HEK293 (cell line): ENCODE measurements around the gene ZSWIM4.

ENCODE experiments used
- BCL11A ChIP-seq: fragments of 450-650 bp; formaldehyde crosslinking; IDR thresholded peaks from 2 replicates; pipeline ENCODE4 v1.5.1; 2016; ENCODE audit warnings: low read depth, missing biosample characterization, missing genetic modification characterization
- MYNN ChIP-seq: fragments of 450-650 bp; formaldehyde crosslinking; IDR thresholded peaks from 2 replicates; pipeline ENCODE4 v1.5.1; 2016; ENCODE audit warnings: missing biosample characterization, missing genetic modification characterization, borderline replicate concordance
- TRIM28 ChIP-seq: IDR thresholded peaks from 2 replicates; pipeline ENCODE4 v1.6.1; 2011; ENCODE audit warnings: low read length, control low read depth, borderline replicate concordance
- ZBTB8A ChIP-seq: fragments of 450-650 bp; formaldehyde crosslinking; IDR thresholded peaks from 2 replicates; pipeline ENCODE4 v1.5.1; 2016; ENCODE audit warnings: missing biosample characterization, missing genetic modification characterization
- ZNF10 ChIP-seq: fragments of 450-650 bp; formaldehyde crosslinking; IDR thresholded peaks from 2 replicates; pipeline ENCODE4 v1.5.1; 2017; ENCODE audit warnings: missing biosample characterization, missing genetic modification characterization
- ZNF146 ChIP-seq: fragments of 450-650 bp; formaldehyde crosslinking; IDR thresholded peaks from 2 replicates; pipeline ENCODE4 v1.5.1; 2016; ENCODE audit warnings: missing biosample characterization, missing genetic modification characterization
- ZNF202 ChIP-seq: fragments of 450-650 bp; formaldehyde crosslinking; IDR thresholded peaks from 2 replicates; pipeline ENCODE4 v1.5.1; 2016; ENCODE audit warnings: missing biosample characterization, missing genetic modification characterization, borderline replicate concordance
- ZNF248 ChIP-seq: fragments of 450-650 bp; formaldehyde crosslinking; IDR thresholded peaks from 2 replicates; pipeline ENCODE4 v1.5.1; 2017; ENCODE audit warnings: missing biosample characterization, missing genetic modification characterization
- ZNF311 ChIP-seq: fragments of 450-650 bp; formaldehyde crosslinking; IDR thresholded peaks from 2 replicates; pipeline ENCODE4 v1.5.1; 2017; ENCODE audit warnings: missing biosample characterization, missing genetic modification characterization, borderline replicate concordance
- ZNF48 ChIP-seq: fragments of 450-650 bp; formaldehyde crosslinking; IDR thresholded peaks from 2 replicates; pipeline ENCODE4 v1.5.1; 2016; ENCODE audit warnings: missing biosample characterization, missing genetic modification characterization
- ZNF555 ChIP-seq: fragments of 450-650 bp; formaldehyde crosslinking; conservative IDR thresholded peaks from 2 replicates; pipeline ENCODE4 v1.5.1; 2017; ENCODE audit warnings: missing biosample characterization, mild to moderate bottlenecking, missing genetic modification characterization, inconsistent platforms
- ZNF571 ChIP-seq: fragments of 450-650 bp; formaldehyde crosslinking; IDR thresholded peaks from 2 replicates; pipeline ENCODE4 v1.5.0; 2017; ENCODE audit warnings: missing biosample characterization, missing genetic modification characterization
- ZNF596 ChIP-seq: fragments of 450-650 bp; IDR thresholded peaks from 2 replicates; pipeline ENCODE4 v1.5.0; 2018; ENCODE audit warnings: missing biosample characterization, mild to moderate bottlenecking, missing genetic modification characterization, moderate library complexity
- ZNF621 ChIP-seq: fragments of 450-650 bp; formaldehyde crosslinking; IDR thresholded peaks from 2 replicates; pipeline ENCODE4 v1.5.1; 2017; ENCODE audit warnings: missing biosample characterization, missing genetic modification characterization
- ZNF747 ChIP-seq: fragments of 450-650 bp; formaldehyde crosslinking; IDR thresholded peaks from 2 replicates; pipeline ENCODE4 v1.5.1; 2016; ENCODE audit warnings: missing biosample characterization, missing genetic modification characterization
- TF ChIP-seq, protein P1 (sequence below): fragments of 450-650 bp; formaldehyde crosslinking; IDR thresholded peaks from 2 replicates; pipeline ENCODE4 v1.5.1; 2016; ENCODE audit warnings: missing biosample characterization, missing genetic modification characterization
- TF ChIP-seq, protein P2 (sequence below): fragments of 450-650 bp; formaldehyde crosslinking; IDR thresholded peaks from 2 replicates; pipeline ENCODE4 v1.5.1; 2016; ENCODE audit warnings: missing biosample characterization, missing genetic modification characterization
- TF ChIP-seq, protein P3 (sequence below): fragments of 450-650 bp; formaldehyde crosslinking; IDR thresholded peaks from 2 replicates; pipeline ENCODE4 v1.5.1; 2016; ENCODE audit warnings: missing biosample characterization, missing genetic modification characterization
- TF ChIP-seq, protein P4 (sequence below): sonication (generic); formaldehyde crosslinking; IDR thresholded peaks from 2 replicates; pipeline ENCODE4 v1.8.1; 2022; ENCODE audit warnings: mild to moderate bottlenecking, moderate library complexity, missing genetic modification reagents
- TF ChIP-seq, protein P5 (sequence below): fragments of 450-650 bp; formaldehyde crosslinking; IDR thresholded peaks from 2 replicates; pipeline ENCODE4 v1.5.1; 2016; ENCODE audit warnings: missing biosample characterization, missing genetic modification characterization

The ZSWIM4 gene

DNA sequence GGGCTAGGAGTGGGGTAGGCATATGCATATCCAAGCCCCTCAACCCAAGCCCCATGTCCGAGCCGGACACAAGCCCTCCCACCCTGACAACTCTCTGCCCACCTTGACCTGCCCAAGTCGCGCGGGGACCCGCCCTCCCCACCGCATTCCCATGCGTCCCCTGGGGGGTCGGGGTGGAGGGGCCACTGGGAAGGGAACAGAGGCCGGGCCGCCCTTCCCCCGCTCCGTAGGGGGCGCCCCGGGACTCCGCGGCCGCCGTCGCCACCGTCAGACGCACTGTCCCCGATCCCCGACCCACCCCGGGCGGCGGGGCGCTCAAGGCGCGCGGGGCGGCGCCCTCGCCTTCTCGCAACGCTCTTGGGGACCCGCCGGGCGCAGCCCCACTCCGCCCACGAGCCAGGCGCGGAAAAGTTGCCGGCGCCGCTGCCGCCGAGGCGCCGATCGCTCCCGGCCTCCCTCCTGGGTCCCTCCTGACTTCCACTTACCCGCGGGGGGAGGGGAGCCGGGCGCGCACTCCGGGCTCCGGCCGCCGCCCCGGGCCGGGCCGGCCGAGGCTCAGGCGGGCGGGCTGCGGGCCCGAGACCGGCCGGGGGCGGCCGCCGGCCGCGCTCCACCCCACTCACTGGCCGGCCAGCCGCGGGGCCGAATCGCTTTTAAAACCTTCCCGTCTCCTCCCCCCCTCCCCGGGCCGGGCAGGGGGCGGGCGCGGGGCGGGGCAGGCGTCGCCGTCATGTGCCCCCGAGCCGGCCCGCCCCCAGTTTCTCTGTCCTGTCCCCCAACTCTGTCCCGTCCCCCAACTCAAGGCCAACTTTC lies 47.3 kb downstream of the ZSWIM4 start (continued):
- TF ChIP-seq, protein P1, sequence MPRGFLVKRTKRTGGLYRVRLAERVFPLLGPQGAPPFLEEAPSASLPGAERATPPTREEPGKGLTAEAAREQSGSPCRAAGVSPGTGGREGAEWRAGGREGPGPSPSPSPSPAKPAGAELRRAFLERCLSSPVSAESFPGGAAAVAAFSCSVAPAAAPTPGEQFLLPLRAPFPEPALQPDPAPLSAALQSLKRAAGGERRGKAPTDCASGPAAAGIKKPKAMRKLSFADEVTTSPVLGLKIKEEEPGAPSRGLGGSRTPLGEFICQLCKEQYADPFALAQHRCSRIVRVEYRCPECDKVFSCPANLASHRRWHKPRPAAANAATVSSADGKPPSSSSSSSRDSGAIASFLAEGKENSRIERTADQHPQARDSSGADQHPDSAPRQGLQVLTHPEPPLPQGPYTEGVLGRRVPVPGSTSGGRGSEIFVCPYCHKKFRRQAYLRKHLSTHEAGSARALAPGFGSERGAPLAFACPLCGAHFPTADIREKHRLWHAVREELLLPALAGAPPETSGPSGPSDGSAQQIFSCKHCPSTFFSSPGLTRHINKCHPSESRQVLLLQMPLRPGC (tag by site-specific recombination) = 0 out of 2 replicates have a peak, but pooled peaks have one; percentile 23
- TF ChIP-seq ZNF248 (tag by site-specific recombination) = no peak
- TF ChIP-seq, protein P2, sequence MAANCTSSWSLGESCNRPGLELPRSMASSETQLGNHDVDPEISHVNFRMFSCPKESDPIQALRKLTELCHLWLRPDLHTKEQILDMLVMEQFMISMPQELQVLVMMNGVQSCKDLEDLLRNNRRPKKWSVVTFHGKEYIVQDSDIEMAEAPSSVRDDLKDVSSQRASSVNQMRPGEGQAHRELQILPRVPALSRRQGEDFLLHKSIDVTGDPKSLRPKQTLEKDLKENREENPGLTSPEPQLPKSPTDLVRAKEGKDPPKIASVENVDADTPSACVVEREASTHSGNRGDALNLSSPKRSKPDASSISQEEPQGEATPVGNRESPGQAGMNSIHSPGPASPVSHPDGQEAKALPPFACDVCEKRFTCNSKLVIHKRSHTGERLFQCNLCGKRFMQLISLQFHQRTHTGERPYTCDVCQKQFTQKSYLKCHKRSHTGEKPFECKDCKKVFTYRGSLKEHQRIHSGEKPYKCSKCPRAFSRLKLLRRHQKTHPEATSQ (tag by site-specific recombination) = no peak
- TF ChIP-seq ZNF146 (tag by site-specific recombination) = no peak
- TF ChIP-seq BCL11A = no peak
- TF ChIP-seq ZNF10 = no peak
- TF ChIP-seq ZNF621 = no peak
- TF ChIP-seq ZNF48 (tag by site-specific recombination) = no peak
- TF ChIP-seq TRIM28 = no peak
- TF ChIP-seq MYNN = no peak
- no peak for TF ChIP-seq ZNF555 (tag by site-specific recombination)
- TF ChIP-seq, protein P3, sequence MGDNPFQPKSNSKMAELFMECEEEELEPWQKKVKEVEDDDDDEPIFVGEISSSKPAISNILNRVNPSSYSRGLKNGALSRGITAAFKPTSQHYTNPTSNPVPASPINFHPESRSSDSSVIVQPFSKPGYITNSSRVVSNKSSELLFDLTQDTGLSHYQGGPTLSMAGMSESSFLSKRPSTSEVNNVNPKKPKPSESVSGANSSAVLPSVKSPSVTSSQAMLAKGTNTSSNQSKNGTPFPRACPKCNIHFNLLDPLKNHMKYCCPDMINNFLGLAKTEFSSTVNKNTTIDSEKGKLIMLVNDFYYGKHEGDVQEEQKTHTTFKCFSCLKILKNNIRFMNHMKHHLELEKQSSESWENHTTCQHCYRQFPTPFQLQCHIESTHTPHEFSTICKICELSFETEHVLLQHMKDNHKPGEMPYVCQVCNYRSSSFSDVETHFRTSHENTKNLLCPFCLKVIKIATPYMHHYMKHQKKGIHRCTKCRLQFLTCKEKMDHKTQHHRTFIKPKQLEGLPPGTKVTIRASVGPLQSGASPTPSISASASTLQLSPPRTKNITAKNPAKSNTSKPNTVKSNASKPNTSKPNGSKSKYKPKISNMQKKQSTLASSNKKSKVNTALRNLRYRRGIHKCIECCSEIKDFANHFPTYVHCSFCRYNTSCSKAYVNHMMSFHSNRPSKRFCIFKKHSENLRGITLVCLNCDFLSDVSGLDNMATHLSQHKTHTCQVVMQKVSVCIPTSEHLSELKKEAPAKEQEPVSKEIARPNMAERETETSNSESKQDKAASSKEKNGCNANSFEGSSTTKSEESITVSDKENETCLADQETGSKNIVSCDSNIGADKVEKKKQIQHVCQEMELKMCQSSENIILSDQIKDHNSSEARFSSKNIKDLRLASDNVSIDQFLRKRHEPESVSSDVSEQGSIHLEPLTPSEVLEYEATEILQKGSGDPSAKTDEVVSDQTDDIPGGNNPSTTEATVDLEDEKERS (tag by site-specific recombination) = no peak
- no peak for TF ChIP-seq ZNF596 (tag by site-specific recombination)
- TF ChIP-seq ZBTB8A (tag by site-specific recombination) = peak; percentile 78
- no peak for TF ChIP-seq ZNF311 (tag by site-specific recombination)
- TF ChIP-seq, protein P4, sequence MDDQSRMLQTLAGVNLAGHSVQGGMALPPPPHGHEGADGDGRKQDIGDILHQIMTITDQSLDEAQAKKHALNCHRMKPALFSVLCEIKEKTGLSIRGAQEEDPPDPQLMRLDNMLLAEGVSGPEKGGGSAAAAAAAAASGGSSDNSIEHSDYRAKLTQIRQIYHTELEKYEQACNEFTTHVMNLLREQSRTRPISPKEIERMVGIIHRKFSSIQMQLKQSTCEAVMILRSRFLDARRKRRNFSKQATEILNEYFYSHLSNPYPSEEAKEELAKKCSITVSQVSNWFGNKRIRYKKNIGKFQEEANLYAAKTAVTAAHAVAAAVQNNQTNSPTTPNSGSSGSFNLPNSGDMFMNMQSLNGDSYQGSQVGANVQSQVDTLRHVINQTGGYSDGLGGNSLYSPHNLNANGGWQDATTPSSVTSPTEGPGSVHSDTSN = no peak
- TF ChIP-seq, protein P5, sequence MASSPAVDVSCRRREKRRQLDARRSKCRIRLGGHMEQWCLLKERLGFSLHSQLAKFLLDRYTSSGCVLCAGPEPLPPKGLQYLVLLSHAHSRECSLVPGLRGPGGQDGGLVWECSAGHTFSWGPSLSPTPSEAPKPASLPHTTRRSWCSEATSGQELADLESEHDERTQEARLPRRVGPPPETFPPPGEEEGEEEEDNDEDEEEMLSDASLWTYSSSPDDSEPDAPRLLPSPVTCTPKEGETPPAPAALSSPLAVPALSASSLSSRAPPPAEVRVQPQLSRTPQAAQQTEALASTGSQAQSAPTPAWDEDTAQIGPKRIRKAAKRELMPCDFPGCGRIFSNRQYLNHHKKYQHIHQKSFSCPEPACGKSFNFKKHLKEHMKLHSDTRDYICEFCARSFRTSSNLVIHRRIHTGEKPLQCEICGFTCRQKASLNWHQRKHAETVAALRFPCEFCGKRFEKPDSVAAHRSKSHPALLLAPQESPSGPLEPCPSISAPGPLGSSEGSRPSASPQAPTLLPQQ = no peak
- TF ChIP-seq ZNF202 = no peak
- no peak for TF ChIP-seq ZNF571 (tag by site-specific recombination)
- TF ChIP-seq ZNF747 = no peak
- TF ChIP-seq, all 188 proteins: peak for 22
